Hepatocyte (in vitro differentiated cells): ENCODE measurements around the gene LGR4.

ENCODE experiments used
- CTCF ChIP-seq: fragments of 200-600 bp; sonication (generic); IDR thresholded peaks from 2 replicates; pipeline ENCODE4 v1.5.1; 2016; ENCODE audit warnings: antibody characterized with exemption, mild to moderate bottlenecking; ENCODE audit not compliant: poor library complexity
- EZH2 ChIP-seq: fragments of 200-600 bp; sonication (generic); IDR thresholded peaks from 2 replicates; pipeline ENCODE4 v1.6.1; 2016; ENCODE audit warnings: antibody characterized with exemption, mild to moderate bottlenecking, borderline replicate concordance
- EZH2phosphoT487 ChIP-seq: fragments of 200-600 bp; sonication (generic); IDR thresholded peaks from one replicate; pipeline ENCODE4 v1.6.1; 2018; ENCODE audit warnings: antibody characterized with exemption, mild to moderate bottlenecking, low read depth, moderate library complexity; ENCODE audit not compliant: unreplicated experiment, severe bottlenecking

GRCh38 chr11:27349919-27350318, 122.7 kb downstream of the LGR4 start:
- TF ChIP-seq CTCF, result no peak
- TF ChIP-seq EZH2, result no peak
- TF ChIP-seq EZH2phosphoT487, result no peak
